Muscle of leg (tissue), 11 donors: ENCODE results near the gene NCAPG2. TPM values are rescaled to one million over a fixed set of nuclear protein-coding genes. Genes with fewer than 3 reads are reported as not detected.

ENCODE experiments used
- DNase-seq: peaks from one replicate; pipeline ENCODE4 v3.0.0; 2013
- H3K27ac ChIP-seq: one replicate; pipeline ENCODE4 v1.5.1; 2013; ENCODE audit warnings: mild to moderate bottlenecking, low read length, control low read depth
- H3K27me3 ChIP-seq: one replicate; pipeline ENCODE4 v1.6.1; 2013; ENCODE audit warnings: low read length; ENCODE audit not compliant: control insufficient read depth, insufficient read depth
- H3K36me3 ChIP-seq: one replicate; pipeline ENCODE4 v1.6.1; 2013; ENCODE audit warnings: low read length; ENCODE audit not compliant: control insufficient read depth, insufficient read depth
- H3K4me1 ChIP-seq: one replicate; pipeline ENCODE4 v1.6.1; 2013; ENCODE audit warnings: low read length; ENCODE audit not compliant: control insufficient read depth, insufficient read depth
- H3K4me3 ChIP-seq: one replicate; pipeline ENCODE4 v1.5.1; 2013; ENCODE audit warnings: low read length, control low read depth
- H3K9me3 ChIP-seq: replicated peaks from 2 replicates; pipeline ENCODE4 v1.6.1; 2013; ENCODE audit warnings: low read depth, low read length; ENCODE audit not compliant: control insufficient read depth
- WGBS: methylation state at CpG from one replicate; pipeline ENCODE4 v1.1.5; 2013; ENCODE audit warnings: missing lambda C conversion rate; ENCODE audit not compliant: insufficient coverage; 5-methylcytosine and 5-hydroxymethylcytosine counted together
- polyA plus RNA-seq, 8 donors: library from polyadenylated mRNA; unstranded; fragments of 120-200 nt; gene quantifications; one replicate each; pipeline versions ENCODE4 v1.2.1 to v1.2.3, GENCODE V29; 2013; ENCODE audit warnings: inconsistent platforms in 1 of 8, low replicate concordance in 1 of 8; ENCODE audit not compliant: insufficient read length in 8 of 8, insufficient read depth in 1 of 8
- total RNA-seq: library from RNA; stranded (reverse); fragments of 120-200 nt; gene quantifications from one replicate; pipeline ENCODE4 v1.2.4, GENCODE V29; 2013

NCAPG2 gene
- total and polyA plus RNA-seq, 9 donors, result 10.2 to 20.9 (median 15.3) TPM

DNA sequence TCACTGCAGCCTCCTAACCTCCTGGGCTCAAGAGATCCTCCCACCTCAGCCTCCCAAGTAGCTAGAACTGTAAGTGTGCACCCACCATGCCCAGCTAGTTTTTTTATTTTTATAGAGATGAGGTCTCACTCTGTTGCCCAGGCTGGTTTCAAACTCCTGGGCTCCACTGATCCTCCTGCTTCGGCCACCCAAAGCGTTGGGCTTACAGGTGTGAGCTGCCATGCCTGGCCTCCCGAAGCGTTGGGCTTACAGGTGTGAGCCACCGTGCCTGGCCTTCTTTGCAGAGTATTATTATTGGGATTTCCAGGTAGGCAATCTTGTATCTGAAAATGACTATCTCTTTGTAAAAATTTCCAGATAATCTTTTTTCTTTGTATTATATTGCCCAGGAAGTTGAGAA is 23.1 kb upstream of the NCAPG2 start:
- no peaks in the 10 kb centered on the region for H3K27me3 ChIP-seq
- WGBS, result 100% methylated on average over 2 of the region's 5 CpGs
- H3K27ac ChIP-seq, result no peak overlapping the region
- DNase-seq, result no peak
- peaks cover 4% of the 10 kb centered on the region for H3K36me3 ChIP-seq
- peaks cover 6% of the 10 kb centered on the region for H3K4me1 ChIP-seq
- H3K4me3 ChIP-seq, result no peak overlapping the region
- H3K9me3 ChIP-seq, result no peaks in the 10 kb centered on the region

DNA sequence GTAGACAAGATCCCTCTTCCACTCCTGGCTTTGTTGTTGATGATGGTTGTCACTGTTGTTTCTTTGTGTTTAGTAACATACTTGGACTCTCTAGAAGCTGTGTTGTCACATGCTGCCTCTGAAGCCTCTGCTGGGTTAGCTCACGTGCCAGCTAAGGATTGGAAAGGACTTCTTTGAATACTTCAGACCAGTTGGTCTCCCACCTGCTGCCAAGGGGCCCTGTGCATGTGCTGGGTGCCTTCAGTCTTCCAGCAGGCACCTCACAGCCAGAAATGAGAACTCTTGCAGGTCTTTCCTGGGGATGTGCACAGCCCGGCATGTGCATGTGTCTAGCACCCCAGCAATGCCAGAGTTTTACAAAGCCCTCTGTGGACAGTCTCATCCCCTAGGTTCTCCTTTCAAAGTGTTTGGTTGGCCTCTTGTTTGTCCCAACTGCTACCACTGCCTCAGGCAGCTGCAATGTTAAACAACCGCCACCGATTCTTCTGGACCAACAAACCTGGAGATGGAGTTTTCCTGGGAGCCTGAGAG is 21.7 kb upstream of the NCAPG2 start:
- Histone ChIP-seq H3K4me1 (peaks cover 6% of the 10 kb centered on the region), H3K9me3 (no peaks in the 10 kb centered on the region), H3K36me3 (no peaks in the 10 kb centered on the region), H3K27me3 (no peaks in the 10 kb centered on the region), H3K4me3 (no peak overlapping the region), H3K27ac (peak overlapping the region; percentile 6)
- DNase-seq, result peak; percentile 44
- WGBS, result 100% methylated on average over 2 of the region's 4 CpGs

- no peaks in the 10 kb centered on the region for H3K9me3 ChIP-seq
- peaks cover 6% of the 10 kb centered on the region for H3K4me1 ChIP-seq
- no peaks in the 10 kb centered on the region for H3K27me3 ChIP-seq
- H3K36me3 ChIP-seq, result no peaks in the 10 kb centered on the region
- no peak overlapping the region for H3K27ac ChIP-seq
- DNase-seq, result no peak
- 78% methylated on average over 3 of the region's 4 CpGs for WGBS
- no peak overlapping the region for H3K4me3 ChIP-seq
Measured at GRCh38 chr7:158725506-158725800, 20.8 kb upstream of the NCAPG2 start.

- Histone ChIP-seq H3K27me3 (no peaks in the 10 kb centered on the region), H3K36me3 (no peaks in the 10 kb centered on the region)
- WGBS, result 86% methylated on average over 13 of the region's 21 CpGs
Measured at GRCh38 chr7:158724658-158725505, 20.3 kb upstream of the NCAPG2 start.

GRCh38 chr7:158723714-158724385 is 19.2 kb upstream of the NCAPG2 start:
- peaks cover 2% of the 10 kb centered on the region for H3K27me3 ChIP-seq
- no peaks in the 10 kb centered on the region for H3K36me3 ChIP-seq
- no peak overlapping the region for H3K27ac ChIP-seq
- no peak for DNase-seq
- WGBS, result 74% methylated on average over 2 of the region's 12 CpGs
- no peak overlapping the region for H3K4me3 ChIP-seq
- no peaks in the 10 kb centered on the region for H3K9me3 ChIP-seq
- H3K4me1 ChIP-seq, result peaks cover 6% of the 10 kb centered on the region

More at GRCh38 chr7:158724658-158725505, 20.3 kb upstream of the NCAPG2 start:
- peaks cover 6% of the 10 kb centered on the region for H3K4me1 ChIP-seq
- H3K4me3 ChIP-seq, result no peak overlapping the region
- no peaks in the 10 kb centered on the region for H3K9me3 ChIP-seq
- DNase-seq, result no peak
- H3K27ac ChIP-seq, result no peak overlapping the region

- Histone ChIP-seq H3K4me1 (peaks cover 6% of the 10 kb centered on the region), H3K9me3 (no peaks in the 10 kb centered on the region), H3K27me3 (peaks cover 2% of the 10 kb centered on the region), H3K27ac (no peak overlapping the region), H3K36me3 (no peaks in the 10 kb centered on the region), H3K4me3 (no peak overlapping the region)
- WGBS, result 80% methylated on average over 10 of the region's 13 CpGs
- DNase-seq, result no peak
Measured at GRCh38 chr7:158723266-158723665, 18.7 kb upstream of the NCAPG2 start.

GRCh38 chr7:158722574-158723237 is 18.1 kb upstream of the NCAPG2 start:
- no peak overlapping the region for H3K27ac ChIP-seq
- H3K4me1 ChIP-seq, result peaks cover 6% of the 10 kb centered on the region
- no peaks in the 10 kb centered on the region for H3K36me3 ChIP-seq
- peaks cover 2% of the 10 kb centered on the region for H3K27me3 ChIP-seq
- no peak overlapping the region for H3K4me3 ChIP-seq
- no peak for DNase-seq
- 98% methylated on average over 4 of the region's 6 CpGs for WGBS
- H3K9me3 ChIP-seq, result no peaks in the 10 kb centered on the region

DNA sequence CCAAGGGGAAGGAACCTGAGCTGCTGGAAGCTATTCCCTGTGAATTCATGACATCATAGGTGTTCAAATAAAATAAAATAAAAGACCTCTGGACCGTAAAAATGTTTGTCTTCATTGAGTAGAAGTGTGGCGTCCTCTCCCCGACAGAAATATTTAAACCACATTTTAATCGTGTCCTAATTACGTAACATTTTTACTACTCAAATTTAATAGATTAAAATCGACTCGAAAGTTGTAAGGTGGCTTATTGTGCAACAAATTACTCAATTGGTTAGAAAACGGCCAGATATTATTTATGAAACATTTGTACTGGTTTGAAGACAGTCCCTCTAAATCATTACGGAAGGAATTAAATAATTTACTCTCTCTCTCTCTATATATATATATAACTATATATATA is 15.5 kb upstream of the NCAPG2 start:
- H3K4me1 ChIP-seq, result no peaks in the 10 kb centered on the region
- no peaks in the 10 kb centered on the region for H3K36me3 ChIP-seq
- H3K27ac ChIP-seq, result no peak overlapping the region
- no CpG with 5 or more reads among the region's 9 CpGs for WGBS
- no peak overlapping the region for H3K4me3 ChIP-seq
- DNase-seq, result no peak
- no peaks in the 10 kb centered on the region for H3K9me3 ChIP-seq
- peaks cover 2% of the 10 kb centered on the region for H3K27me3 ChIP-seq

- no peaks in the 10 kb centered on the region for H3K9me3 ChIP-seq
- peaks cover 2% of the 10 kb centered on the region for H3K27me3 ChIP-seq
- H3K4me3 ChIP-seq, result no peak overlapping the region
- H3K36me3 ChIP-seq, result no peaks in the 10 kb centered on the region
- DNase-seq, result no peak
- H3K27ac ChIP-seq, result no peak overlapping the region
- no peaks in the 10 kb centered on the region for H3K4me1 ChIP-seq
- 100% methylated on average over 1 of the region's 1 CpG for WGBS
Measured at GRCh38 chr7:158716802-158717201, 12.2 kb upstream of the NCAPG2 start.

- peaks cover 6% of the 10 kb centered on the region for H3K4me1 ChIP-seq
- WGBS, result 85% methylated on average over 7 of the region's 7 CpGs
- H3K4me3 ChIP-seq, result no peak overlapping the region
- H3K27me3 ChIP-seq, result no peaks in the 10 kb centered on the region
- H3K36me3 ChIP-seq, result no peaks in the 10 kb centered on the region
- H3K9me3 ChIP-seq, result peaks cover 6% of the 10 kb centered on the region
- peak; percentile 16 for DNase-seq
- no peak overlapping the region for H3K27ac ChIP-seq
Measured at GRCh38 chr7:158710651-158711102, 6.1 kb upstream of the NCAPG2 start.
